SK-N-SH (cell line): ENCODE measurements around the gene GSTM3. TPM values are rescaled to one million over a fixed set of nuclear protein-coding genes. Genes with fewer than 3 reads are reported as not detected.
A peak's percentile ranks its signal among the peaks of the same experiment; 100 is the strongest.

Source experiments
- CTCF ChIA-PET: fragments of 300-600, 350-600 bp; formaldehyde crosslinking; extraction: SDS; loops from one replicate; lab custom pipeline; 2021; lab: Yijun Ruan, JAX
- POLR2A ChIA-PET: fragments of 350-600 bp; sonication (Branson Sonifier 250); formaldehyde crosslinking; extraction: SDS; loops from one replicate; lab custom pipeline; 2020; ENCODE audit warnings: antibody characterized with exemption, inconsistent platforms; lab: Yijun Ruan, JAX
- DNase-seq: peaks from one replicate; pipeline ENCODE4 v3.0.0; 2012
- H2AFZ ChIP-seq: fragments of 200-600 bp; sonication (generic); 2 replicates; pipeline ENCODE4 v1.8.1; 2016; ENCODE audit warnings: antibody characterized with exemption, mild to moderate bottlenecking, low read depth
- H3F3A ChIP-seq: fragments of 200-600 bp; sonication (generic); replicated peaks from 2 replicates; pipeline ENCODE3; 2016; ENCODE audit warnings: antibody characterized with exemption, mild to moderate bottlenecking; ENCODE audit not compliant: insufficient read depth
- H3K27ac ChIP-seq, 2 experiments: fragments of 200-500 bp in 1 of 2; fragments of 200-600 bp in 1 of 2; sonication (Bioruptor generic) in 1 of 2; sonication (generic), shearing (Covaris generic) in 1 of 2; 2 replicates each; pipeline versions ENCODE4 v1.5.1 to v1.6.1; 2014 to 2016; ENCODE audit warnings: low read depth in 2 of 2, inconsistent platforms in 1 of 2, low read length in 1 of 2, mild to moderate bottlenecking in 1 of 2, mixed read lengths in 1 of 2
- H3K27me3 ChIP-seq: fragments of 200-600 bp; sonication (generic), shearing (Covaris generic); 2 replicates; pipeline ENCODE4 v1.6.1; 2016; ENCODE audit warnings: mixed run types; ENCODE audit not compliant: insufficient read depth
- H3K36me3 ChIP-seq, 2 experiments: fragments of 200-500 bp in 1 of 2; fragments of 200-600 bp in 1 of 2; sonication (Bioruptor generic) in 1 of 2; sonication (generic) in 1 of 2; replicated peaks in 1 of 2; 2 replicates each; pipeline versions ENCODE3 to v1.5.1; 2014 to 2016; ENCODE audit warnings: low read length in 1 of 2, mild to moderate bottlenecking in 1 of 2; ENCODE audit not compliant: insufficient read depth in 2 of 2, control insufficient read depth in 1 of 2
- H3K4me1 ChIP-seq, 2 experiments: fragments of 200-500 bp in 1 of 2; fragments of 200-600 bp in 1 of 2; sonication (Bioruptor generic) in 1 of 2; sonication (generic), shearing (Covaris generic) in 1 of 2; 2 replicates each; pipeline versions ENCODE4 v1.5.1 to v1.6.1; 2014 to 2016; ENCODE audit warnings: low read depth in 1 of 2, low read length in 1 of 2, mixed run types in 1 of 2; ENCODE audit not compliant: insufficient read depth in 2 of 2, control insufficient read depth in 1 of 2
- H3K4me2 ChIP-seq: fragments of 200-600 bp; sonication (generic), shearing (Covaris generic); 2 replicates; pipeline ENCODE4 v1.6.1; 2017; ENCODE audit warnings: mixed run types
- H3K4me3 ChIP-seq, 2 experiments: fragments of 200-500 bp in 1 of 2; fragments of 200-600 bp in 1 of 2; sonication (Bioruptor generic) in 1 of 2; sonication (generic), shearing (Covaris generic) in 1 of 2; 2 replicates each; pipeline versions ENCODE4 v1.5.1 to v1.8.1; 2014 to 2016; ENCODE audit warnings: low read depth in 2 of 2, inconsistent platforms in 1 of 2, low read length in 1 of 2, mild to moderate bottlenecking in 1 of 2, mixed read lengths in 1 of 2, moderate library complexity in 1 of 2
- H3K79me2 ChIP-seq: fragments of 200-600 bp; sonication (generic); 2 replicates; pipeline ENCODE4 v1.8.1; 2017; ENCODE audit warnings: mild to moderate bottlenecking; ENCODE audit not compliant: insufficient read depth
- H3K9ac ChIP-seq: fragments of 200-600 bp; sonication (generic); 2 replicates; pipeline ENCODE4 v1.6.1; 2017; ENCODE audit warnings: mixed run types
- H3K9me2 ChIP-seq: fragments of 200-600 bp; sonication (generic); 2 replicates; pipeline ENCODE4 v1.6.1; 2017; ENCODE audit warnings: mixed run types
- H3K9me3 ChIP-seq: fragments of 200-600 bp; sonication (generic); 2 replicates; pipeline ENCODE4 v1.6.1; 2017; ENCODE audit warnings: mixed run types, mild to moderate bottlenecking, moderate library complexity
- H4K20me1 ChIP-seq: fragments of 200-600 bp; sonication (generic); 2 replicates; pipeline ENCODE4 v1.6.1; 2017; ENCODE audit warnings: mild to moderate bottlenecking, mixed run types; ENCODE audit not compliant: insufficient read depth
- CHD2 ChIP-seq: fragments of 150-350 bp; IDR thresholded peaks from 2 replicates; pipeline ENCODE4 v1.6.1; 2018; ENCODE audit warnings: low read length; ENCODE audit not compliant: partially characterized antibody
- ELF1 ChIP-seq: IDR thresholded peaks from 2 replicates; pipeline ENCODE4 v1.4.0; 2012
- EP300 ChIP-seq, 2 experiments: IDR thresholded peaks; 2 replicates each; pipeline versions ENCODE4 v1.4.0 to v1.6.1; 2012; ENCODE audit warnings: borderline replicate concordance in 1 of 2, low read depth in 1 of 2, low read length in 1 of 2
- FOSL2 ChIP-seq: IDR thresholded peaks from 2 replicates; pipeline ENCODE4 v1.4.0; 2012; ENCODE audit warnings: low read depth, mild to moderate bottlenecking, moderate library complexity, borderline replicate concordance
- FOXJ3 ChIP-seq: sonication (generic); formaldehyde crosslinking; IDR thresholded peaks from 2 replicates; pipeline ENCODE4 v1.5.1; 2020; ENCODE audit warnings: mild to moderate bottlenecking, missing genetic modification reagents
- FOXM1 ChIP-seq: IDR thresholded peaks from 2 replicates; pipeline ENCODE4 v1.4.0; 2012; ENCODE audit warnings: low read depth, mild to moderate bottlenecking
- GATA2 ChIP-seq: sonication (generic); formaldehyde crosslinking; IDR thresholded peaks from 2 replicates; pipeline ENCODE4 v1.5.0; 2020; ENCODE audit warnings: mild to moderate bottlenecking, missing genetic modification reagents
- MAX ChIP-seq: IDR thresholded peaks from 2 replicates; pipeline ENCODE4 v1.4.0; 2012; ENCODE audit warnings: low read depth
- MEF2A ChIP-seq: IDR thresholded peaks from 2 replicates; pipeline ENCODE4 v1.4.0; 2012; ENCODE audit warnings: low read depth, borderline replicate concordance
- NRF1 ChIP-seq: IDR thresholded peaks from 2 replicates; pipeline ENCODE4 v1.6.1; 2012; ENCODE audit warnings: low read depth, mild to moderate bottlenecking, low read length
- PBX3 ChIP-seq: IDR thresholded peaks from 2 replicates; pipeline ENCODE4; 2012
- RCOR1 ChIP-seq: fragments of 150-350 bp; IDR thresholded peaks from 2 replicates; pipeline ENCODE4 v1.6.1; 2017; ENCODE audit warnings: antibody characterized with exemption, low read length
- RFX5 ChIP-seq: IDR thresholded peaks from 2 replicates; pipeline ENCODE4 v1.6.1; 2012; ENCODE audit warnings: mild to moderate bottlenecking, improper control_type of control experiment, low read length
- SIN3A ChIP-seq: IDR thresholded peaks from 2 replicates; pipeline ENCODE4 v1.6.1; 2012; ENCODE audit warnings: low read depth, mild to moderate bottlenecking, low read length, moderate library complexity, borderline replicate concordance
- TAF1 ChIP-seq: IDR thresholded peaks from 2 replicates; pipeline ENCODE4 v1.6.1; 2012; ENCODE audit warnings: low read depth, mild to moderate bottlenecking, low read length, moderate library complexity, borderline replicate concordance
- ZBTB33 ChIP-seq: IDR thresholded peaks from 2 replicates; pipeline ENCODE4 v1.4.0; 2012; ENCODE audit warnings: low read depth, borderline replicate concordance
- WGBS: methylation state at CpG from one replicate; pipeline ENCODE4 v1.1.6; 2017; ENCODE audit warnings: low lambda C conversion rate; 5-methylcytosine and 5-hydroxymethylcytosine counted together
- polyA plus RNA-seq, 3 experiments: library from polyadenylated mRNA; depleted of rRNA; stranded (reverse); fragments of >200 nt; gene quantifications; 2 replicates each; pipeline ENCODE4 v1.2.3, GENCODE V29; 2012
- TF ChIP-seq, protein P1 (sequence below): IDR thresholded peaks from 2 replicates; pipeline ENCODE4 v1.6.1; 2012; ENCODE audit warnings: mild to moderate bottlenecking, low read depth, low read length, moderate library complexity

GSTM3 gene
- polyA plus RNA-seq, 1 of the 3 experiments (the other 2 are of a cell fraction), result 86.6 TPM

GRCh38 chr1:109787845-109788601 is 47.2 kb upstream of the GSTM3 start:
- Histone ChIP-seq H2AFZ (no peak overlapping the region), H3K4me1 (peaks cover 33 to 45% of the 10 kb centered on the region in 2 experiments; a peak in 3 of 4 replicates)
- 96% methylated on average over 15 of the region's 19 CpGs for WGBS

More at GRCh38 chr1:109787845-109788601, 47.2 kb upstream of the GSTM3 start:
- no peaks in the 10 kb centered on the region for H4K20me1 ChIP-seq
- no peaks in the 10 kb centered on the region for H3K79me2 ChIP-seq
- DNase-seq, result peak; percentile 63
- no peaks in the 10 kb centered on the region for H3K36me3 ChIP-seq
- H3F3A ChIP-seq, result peaks cover 4% of the 10 kb centered on the region
- TF ChIP-seq NRF1 (no peak), RFX5 (no peak), FOSL2 (no peak), CHD2 (no peak), RCOR1 (no peak), PBX3 (no peak), TAF1 (no peak), MAX (no peak), SIN3A (no peak), EP300 (IDR thresholded peaks at IDR 0.05; ENCODE audit: borderline replicate concordance in 1 of 2, low read depth in 1 of 2, low read length in 1 of 2) (no peak), MEF2A (no peak), GATA2 (CRISPR knock-in tag) (no peak), ELF1 (no peak), ZBTB33 (no peak), FOXJ3 (CRISPR knock-in tag) (no peak), FOXM1 (no peak)
- TF ChIP-seq, protein P1, sequence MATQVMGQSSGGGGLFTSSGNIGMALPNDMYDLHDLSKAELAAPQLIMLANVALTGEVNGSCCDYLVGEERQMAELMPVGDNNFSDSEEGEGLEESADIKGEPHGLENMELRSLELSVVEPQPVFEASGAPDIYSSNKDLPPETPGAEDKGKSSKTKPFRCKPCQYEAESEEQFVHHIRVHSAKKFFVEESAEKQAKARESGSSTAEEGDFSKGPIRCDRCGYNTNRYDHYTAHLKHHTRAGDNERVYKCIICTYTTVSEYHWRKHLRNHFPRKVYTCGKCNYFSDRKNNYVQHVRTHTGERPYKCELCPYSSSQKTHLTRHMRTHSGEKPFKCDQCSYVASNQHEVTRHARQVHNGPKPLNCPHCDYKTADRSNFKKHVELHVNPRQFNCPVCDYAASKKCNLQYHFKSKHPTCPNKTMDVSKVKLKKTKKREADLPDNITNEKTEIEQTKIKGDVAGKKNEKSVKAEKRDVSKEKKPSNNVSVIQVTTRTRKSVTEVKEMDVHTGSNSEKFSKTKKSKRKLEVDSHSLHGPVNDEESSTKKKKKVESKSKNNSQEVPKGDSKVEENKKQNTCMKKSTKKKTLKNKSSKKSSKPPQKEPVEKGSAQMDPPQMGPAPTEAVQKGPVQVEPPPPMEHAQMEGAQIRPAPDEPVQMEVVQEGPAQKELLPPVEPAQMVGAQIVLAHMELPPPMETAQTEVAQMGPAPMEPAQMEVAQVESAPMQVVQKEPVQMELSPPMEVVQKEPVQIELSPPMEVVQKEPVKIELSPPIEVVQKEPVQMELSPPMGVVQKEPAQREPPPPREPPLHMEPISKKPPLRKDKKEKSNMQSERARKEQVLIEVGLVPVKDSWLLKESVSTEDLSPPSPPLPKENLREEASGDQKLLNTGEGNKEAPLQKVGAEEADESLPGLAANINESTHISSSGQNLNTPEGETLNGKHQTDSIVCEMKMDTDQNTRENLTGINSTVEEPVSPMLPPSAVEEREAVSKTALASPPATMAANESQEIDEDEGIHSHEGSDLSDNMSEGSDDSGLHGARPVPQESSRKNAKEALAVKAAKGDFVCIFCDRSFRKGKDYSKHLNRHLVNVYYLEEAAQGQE, result no peak
- no peak overlapping the region for H3K9ac ChIP-seq
- no peak overlapping the region for H3K27ac ChIP-seq
- no peak overlapping the region for H3K4me2 ChIP-seq
- no peak overlapping the region for H3K4me3 ChIP-seq
- H3K9me3 ChIP-seq, result no peaks in the 10 kb centered on the region
- no peaks in the 10 kb centered on the region for H3K9me2 ChIP-seq
- ChIA-PET CTCF (interaction anchor here (1.0 to 27.7 kb wide), 9 partner anchors 11 to 223 kb away, joined by 3 to 822 read pairs (median 3); partner anchors contain the start of gene AHCYL1), POLR2A (interaction anchor here (1.3 kb wide), 1 partner anchor 58 kb away, joined by 5 read pairs; no protein-coding TSS in a partner anchor)
- H3K27me3 ChIP-seq, result no peaks in the 10 kb centered on the region
